ENCODE data around the gene ERN1.
"Not testable (repeated sequence)": the region's sequence is repeated elsewhere in the genome, so short reads cannot be mapped to it uniquely, and the experiment has no call there.

ERN1 gene

GRCh38 chr17:64020056-64020766 is 109.7 kb downstream of the ERN1 start, which contains the start of gene ICAM2:
TSS of gene ICAM2 (minus strand) at chr17:64020633. CDS start at chr17:64006691, 13,942 bp downstream.
- TF ChIP-seq MYC (IDR thresholded peaks at IDR 0.05; ENCODE audit: low read depth, low read length), result no peak; the same call in 1 of the 2 replicates
- 0 out of 2 replicates have a peak, but pooled peaks have one; percentile 14 for TF ChIP-seq MAX (IDR thresholded peaks at IDR 0.05; ENCODE audit: low read depth, low read length)
- peak; percentile 23 for TF ChIP-seq POLR2A (IDR thresholded peaks at IDR 0.05; ENCODE audit: extremely low read depth, insufficient read length)
- TF ChIP-seq CTCF (IDR thresholded peaks at IDR 0.05; ENCODE audit: low read depth, low read length), result no peak
- H3K4me3 ChIP-seq (ENCODE audit: low read depth, low read length), result peak within 1 kb of the TSS; percentile 56
- peak; percentile 72 for DNase-seq (ENCODE audit: low read depth)

DNA sequence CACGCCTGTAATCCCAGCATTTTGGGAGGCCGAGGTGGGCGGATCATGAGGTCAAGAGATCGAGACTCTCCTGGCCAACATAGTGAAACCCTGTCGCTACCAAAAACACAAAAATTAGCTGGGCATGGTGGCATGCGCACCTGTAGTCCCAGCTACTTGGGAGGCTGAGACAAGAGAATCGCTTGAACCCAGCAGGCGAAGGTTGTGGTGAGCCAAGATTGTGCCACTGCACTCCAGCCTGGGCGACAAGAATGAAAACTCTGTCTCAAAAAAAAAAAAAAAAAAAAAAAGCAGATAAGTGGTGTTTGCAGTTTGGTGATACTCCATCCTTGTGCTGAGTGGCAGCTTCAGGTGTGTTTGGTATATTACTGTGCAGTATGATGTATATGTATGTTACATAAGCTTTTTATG is 110.4 kb downstream of the ERN1 start:
- not testable (repeated sequence) for DNase-seq (ENCODE audit: low read depth)
- peak overlapping the region; percentile 56 for H3K4me3 ChIP-seq (ENCODE audit: low read depth, low read length)

DNA sequence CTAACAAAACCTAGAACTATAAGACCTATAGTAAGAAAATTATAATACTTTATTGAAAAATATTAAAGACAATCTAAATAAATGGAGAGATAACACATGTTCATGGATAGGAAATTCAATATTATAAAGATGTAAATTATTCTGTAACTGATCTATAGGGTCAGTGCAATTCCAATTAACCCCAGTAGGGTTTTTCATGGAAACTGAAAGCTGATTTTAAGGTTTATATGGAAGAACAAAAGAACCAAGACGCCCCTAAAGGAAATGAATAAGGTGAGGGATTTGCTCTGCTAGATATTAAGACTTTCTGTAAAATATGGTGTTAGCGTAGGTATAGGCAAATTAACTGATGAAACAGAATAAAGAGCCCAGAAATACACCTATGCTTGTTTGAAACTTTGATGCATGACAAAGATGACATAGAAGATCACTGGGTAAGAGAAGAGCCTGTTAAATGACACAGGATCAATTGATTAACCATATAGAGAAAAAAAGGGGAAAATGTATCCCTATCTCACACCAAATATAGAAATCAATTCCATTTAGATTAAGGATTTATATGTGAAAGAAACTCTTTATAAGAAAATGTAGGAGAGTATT is 112.5 kb downstream of the ERN1 start:
- no peak for DNase-seq (ENCODE audit: low read depth)
- H3K4me3 ChIP-seq (ENCODE audit: low read depth, low read length), result no peak overlapping the region
- TF ChIP-seq CTCF (IDR thresholded peaks at IDR 0.05; ENCODE audit: low read depth, low read length) (no peak), MAX (IDR thresholded peaks at IDR 0.05; ENCODE audit: low read depth, low read length) (no peak), MYC (IDR thresholded peaks at IDR 0.05; ENCODE audit: low read depth, low read length) (no peak), POLR2A (IDR thresholded peaks at IDR 0.05; ENCODE audit: extremely low read depth, insufficient read length) (no peak)

GRCh38 chr17:64016974-64017373 is 113.0 kb downstream of the ERN1 start:
- no peak for DNase-seq (ENCODE audit: low read depth)
- no peak overlapping the region for H3K4me3 ChIP-seq (ENCODE audit: low read depth, low read length)
- TF ChIP-seq POLR2A (IDR thresholded peaks at IDR 0.05; ENCODE audit: extremely low read depth, insufficient read length) (no peak), MYC (IDR thresholded peaks at IDR 0.05; ENCODE audit: low read depth, low read length) (no peak), MAX (IDR thresholded peaks at IDR 0.05; ENCODE audit: low read depth, low read length) (no peak), CTCF (IDR thresholded peaks at IDR 0.05; ENCODE audit: low read depth, low read length) (no peak)

GRCh38 chr17:64016231-64016784 is 113.6 kb downstream of the ERN1 start:
- TF ChIP-seq MAX (IDR thresholded peaks at IDR 0.05; ENCODE audit: low read depth, low read length) (no peak), CTCF (IDR thresholded peaks at IDR 0.05; ENCODE audit: low read depth, low read length) (no peak), MYC (IDR thresholded peaks at IDR 0.05; ENCODE audit: low read depth, low read length) (no peak), POLR2A (IDR thresholded peaks at IDR 0.05; ENCODE audit: extremely low read depth, insufficient read length) (no peak)
- no peak for DNase-seq (ENCODE audit: low read depth)

GRCh38 chr17:64015447-64015846 is 114.5 kb downstream of the ERN1 start:
- DNase-seq (ENCODE audit: low read depth), result no peak
- no peak overlapping the region for H3K4me3 ChIP-seq (ENCODE audit: low read depth, low read length)
- TF ChIP-seq CTCF (IDR thresholded peaks at IDR 0.05; ENCODE audit: low read depth, low read length), result no peak
- TF ChIP-seq POLR2A (IDR thresholded peaks at IDR 0.05; ENCODE audit: extremely low read depth, insufficient read length), result no peak
- no peak for TF ChIP-seq MAX (IDR thresholded peaks at IDR 0.05; ENCODE audit: low read depth, low read length)
- TF ChIP-seq MYC (IDR thresholded peaks at IDR 0.05; ENCODE audit: low read depth, low read length), result no peak

More at GRCh38 chr17:64016231-64016784, 113.6 kb downstream of the ERN1 start:
- H3K4me3 ChIP-seq (ENCODE audit: low read depth, low read length), result no peak overlapping the region

Data from NB4 (cell line).